Vagina (tissue), 2 donors: ENCODE measurements around the gene RBBP9. TPM values are rescaled to one million over a fixed set of nuclear protein-coding genes. Genes with fewer than 3 reads are reported as not detected.
"Not testable (repeated sequence)": the region's sequence is repeated elsewhere in the genome, so short reads cannot be mapped to it uniquely, and the experiment has no call there.

Experiments
- DNase-seq, 2 donors: peaks; one replicate each; pipeline ENCODE4 v3.0.0-alpha.2; 2017; ENCODE audit errors: extremely low spot score in 2 of 2
- H3K27ac ChIP-seq: fragments of 200-600 bp; sonication (generic); one replicate; pipeline ENCODE4 v1.5.1; 2019
- H3K27me3 ChIP-seq: fragments of 200-600 bp; sonication (generic); one replicate; pipeline ENCODE4 v1.5.1; 2019
- H3K36me3 ChIP-seq, 2 donors: fragments of 200-600 bp; sonication (generic); one replicate each; pipeline ENCODE4 v1.5.1; 2017 to 2019
- H3K4me1 ChIP-seq: fragments of 200-600 bp; sonication (generic); one replicate; pipeline ENCODE4 v1.5.1; 2019
- H3K4me3 ChIP-seq, 2 donors: fragments of 200-600 bp; sonication (generic); 1 replicate in 1 of 2; 2 replicates in 1 of 2; pipeline ENCODE4 v1.5.1; 2016 to 2019
- H3K9me3 ChIP-seq: fragments of 200-600 bp; sonication (generic); one replicate; pipeline ENCODE4 v1.5.1; 2019
- CTCF ChIP-seq, 3 experiments: fragments of 450-650 bp in 2 of 3; fragments of 200-600 bp in 1 of 3; sonication (generic) in 1 of 3; IDR thresholded peaks; one replicate each; pipeline ENCODE4 v1.5.1; 2017 to 2019; ENCODE audit warnings: antibody characterized with exemption in 3 of 3, mild to moderate bottlenecking in 2 of 3, moderate library complexity in 2 of 3
- POLR2A ChIP-seq, 2 donors: fragments of 450-650 bp; IDR thresholded peaks; one replicate each; pipeline ENCODE4 v1.6.1; 2017; ENCODE audit warnings: antibody characterized with exemption in 2 of 2, mild to moderate bottlenecking in 2 of 2, moderate library complexity in 2 of 2
- POLR2AphosphoS5 ChIP-seq, 2 donors: sonication (generic); formaldehyde crosslinking; IDR thresholded peaks; one replicate each; pipeline ENCODE4 v1.9.0; 2017; ENCODE audit warnings: antibody characterized with exemption in 2 of 2, mild to moderate bottlenecking in 2 of 2, low read depth in 1 of 2; ENCODE audit not compliant: insufficient read depth in 1 of 2
- intact Hi-C: fragments of 100-400 bp; cut with DNase I; formaldehyde crosslinking; loops from one replicate; pipeline ENCODE4 v1.15.1; 2023
- total RNA-seq: library from RNA; depleted of rRNA; stranded (reverse); fragments of >200 nt; gene quantifications from one replicate; pipeline ENCODE4 v1.2.3, GENCODE V29; 2016

The RBBP9 gene
- total RNA-seq, 1 donor from 2014 or later = 11.0 TPM

DNA sequence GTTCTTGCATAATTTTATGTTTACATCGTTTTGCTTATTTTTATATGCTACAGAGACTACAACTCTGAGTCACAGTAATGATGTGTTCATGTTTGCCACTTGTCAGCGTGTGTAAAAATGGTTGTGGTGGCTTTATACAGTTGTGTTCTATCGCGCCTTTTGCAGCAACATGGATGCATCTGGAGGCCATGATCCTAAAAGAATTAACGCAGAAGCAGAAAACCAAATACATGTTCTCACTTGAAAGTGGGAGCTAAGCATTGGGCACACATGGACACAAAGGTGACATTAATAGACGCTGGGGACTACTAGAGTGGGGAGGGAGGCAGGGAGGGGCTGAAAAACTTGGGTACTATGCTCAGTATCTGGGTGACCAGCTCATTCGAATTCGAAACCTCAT lies 9.7 kb upstream of the RBBP9 start:
- Histone ChIP-seq H3K4me3 (peak overlapping the region; percentile 78 to 84), H3K27ac (peak overlapping the region; percentile 93), H3K27me3 (no peaks in the 10 kb centered on the region), H3K9me3 (no peaks in the 10 kb centered on the region), H3K36me3 (peaks cover 0 to 5% of the 10 kb centered on the region in 2 donors), H3K4me1 (peaks cover 17% of the 10 kb centered on the region)
- no peak for TF ChIP-seq POLR2AphosphoS5 (IDR thresholded peaks at IDR 0.05; ENCODE audit: insufficient read depth in 1 of 2, low read depth in 1 of 2)
- TF ChIP-seq POLR2A (IDR thresholded peaks at IDR 0.05) = no peak
- no peak for TF ChIP-seq CTCF (IDR thresholded peaks at IDR 0.05)
- no peak for DNase-seq
- intact Hi-C loops = no loop called here

DNA sequence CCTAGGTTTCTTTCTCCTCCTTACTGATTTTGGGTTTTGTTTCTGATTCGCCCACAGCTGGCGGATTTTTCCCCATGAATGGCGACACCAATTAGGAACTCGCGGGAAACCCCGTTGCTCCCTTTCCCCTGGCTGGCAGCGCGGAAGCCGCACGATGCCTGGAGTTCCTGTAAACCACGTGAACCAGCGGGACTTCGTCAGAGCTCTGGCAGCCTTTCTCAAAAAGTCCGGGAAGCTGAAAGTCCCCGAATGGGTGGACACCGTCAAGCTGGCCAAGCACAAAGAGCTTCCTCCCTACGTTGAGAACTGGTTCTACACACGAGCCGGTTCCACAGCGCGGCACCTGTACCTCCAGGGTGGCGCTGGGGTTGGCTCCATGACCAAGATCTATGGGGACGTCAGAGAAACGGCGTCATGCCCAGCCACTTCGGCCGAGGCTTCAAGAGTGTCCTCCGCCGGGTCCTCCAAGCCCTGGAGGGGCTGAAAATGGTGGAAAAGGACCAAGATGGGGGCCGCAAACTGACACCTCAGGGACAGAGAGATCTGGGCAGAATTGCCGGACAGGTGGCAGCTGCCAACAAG lies 7.5 kb upstream of the RBBP9 start:
- Histone ChIP-seq H3K36me3 (no peaks in the 10 kb centered on the region), H3K4me3 (no peak overlapping the region), H3K27ac (no peak overlapping the region), H3K9me3 (no peaks in the 10 kb centered on the region), H3K4me1 (peaks cover 17% of the 10 kb centered on the region), H3K27me3 (no peaks in the 10 kb centered on the region)
- TF ChIP-seq POLR2A (IDR thresholded peaks at IDR 0.05) = no peak
- no peak for TF ChIP-seq CTCF (IDR thresholded peaks at IDR 0.05)
- no peak for TF ChIP-seq POLR2AphosphoS5 (IDR thresholded peaks at IDR 0.05; ENCODE audit: insufficient read depth in 1 of 2, low read depth in 1 of 2)
- DNase-seq = no peak
- intact Hi-C loops = no loop called here

DNA sequence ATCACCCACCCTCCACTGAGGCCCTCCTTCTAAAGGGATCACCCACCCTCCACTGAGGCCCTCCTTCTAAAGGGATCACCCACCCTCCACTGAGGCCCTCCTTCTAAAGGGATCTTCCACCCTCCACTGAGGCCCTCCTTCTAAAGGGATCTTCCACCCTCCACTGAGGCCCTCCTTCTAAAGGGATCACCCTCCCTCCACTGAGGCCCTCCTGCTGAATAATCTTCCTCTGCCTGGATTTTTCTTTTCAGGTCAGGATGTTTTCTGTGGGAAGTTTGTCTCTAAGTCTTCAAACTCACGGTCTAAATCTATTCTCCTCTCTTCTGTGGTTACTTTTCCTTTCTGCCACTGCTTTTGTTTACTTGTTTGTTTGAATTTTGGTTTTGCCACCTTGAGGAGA lies 4.6 kb upstream of the RBBP9 start:
- H3K27ac ChIP-seq, H3K36me3 ChIP-seq, H3K4me3 ChIP-seq, H3K27me3 ChIP-seq, H3K4me1 ChIP-seq, DNase-seq, H3K9me3 ChIP-seq, intact Hi-C loops: not testable (repeated sequence)

GRCh38 chr20:18497603-18498002 lies 578 bp upstream of the RBBP9 start:
- Histone ChIP-seq H3K4me3 (no peak overlapping the region), H3K27ac (peak overlapping the region; percentile 75), H3K9me3 (no peaks in the 10 kb centered on the region), H3K27me3 (no peaks in the 10 kb centered on the region), H3K36me3 (peaks cover 0 to 9% of the 10 kb centered on the region in 2 donors), H3K4me1 (peaks cover 18% of the 10 kb centered on the region)
- DNase-seq = no peak
- intact Hi-C loops = no loop called here
- no peak for TF ChIP-seq POLR2AphosphoS5 (IDR thresholded peaks at IDR 0.05; ENCODE audit: insufficient read depth in 1 of 2, low read depth in 1 of 2)
- TF ChIP-seq POLR2A (IDR thresholded peaks at IDR 0.05) = no peak
- TF ChIP-seq CTCF (IDR thresholded peaks at IDR 0.05) = no peak

- no peak for DNase-seq
- peak overlapping the region; percentile 73 to 82 for H3K4me3 ChIP-seq
- peaks cover 18% of the 10 kb centered on the region for H3K4me1 ChIP-seq
- H3K36me3 ChIP-seq = peaks cover 0 to 15% of the 10 kb centered on the region in 2 donors
- H3K9me3 ChIP-seq = no peaks in the 10 kb centered on the region
- H3K27me3 ChIP-seq = no peaks in the 10 kb centered on the region
- H3K27ac ChIP-seq = no peak overlapping the region
- intact Hi-C loops = no loop called here
- TF ChIP-seq POLR2AphosphoS5 (IDR thresholded peaks at IDR 0.05; ENCODE audit: insufficient read depth in 1 of 2, low read depth in 1 of 2) (no peak), POLR2A (IDR thresholded peaks at IDR 0.05) (no peak), CTCF (IDR thresholded peaks at IDR 0.05) (no peak)
Observed at GRCh38 chr20:18496042-18496441, 983 bp downstream of the RBBP9 start.
